ENCODE measurements around the gene DLST.

The DLST gene

DNA sequence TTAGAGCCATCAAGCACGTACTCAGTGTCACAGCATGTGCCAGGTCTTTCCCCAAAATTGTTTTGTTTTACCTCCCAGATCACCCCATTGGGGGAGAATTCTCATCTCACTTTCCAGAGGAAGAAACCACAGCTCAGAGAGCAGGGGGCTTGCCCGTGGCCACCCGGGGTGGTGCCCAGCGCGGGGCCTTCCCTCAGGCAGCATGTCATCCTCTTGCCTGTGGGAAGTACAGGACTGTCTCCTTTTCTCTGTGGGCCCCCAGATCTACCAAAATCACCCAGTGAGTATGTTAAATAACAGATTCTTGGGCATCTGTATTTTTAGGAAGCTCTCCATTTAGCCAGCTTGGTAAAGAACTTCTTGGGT lies 35.4 kb downstream of the DLST start:
- H3K27me3 ChIP-seq (ENCODE audit: insufficient read depth, low read length): no peaks in the 10 kb centered on the region; the same call in 1 of the 2 replicates
- no peaks in the 10 kb centered on the region for H3K36me3 ChIP-seq (ENCODE audit: insufficient read depth, low read length)
- H3K4me1 ChIP-seq (ENCODE audit: control insufficient read depth, insufficient read depth, low read length, unreplicated experiment): peaks cover 3% of the 10 kb centered on the region
- H3K4me3 ChIP-seq (ENCODE audit: low read depth, low read length): no peak overlapping the region
- no peak overlapping the region for H2AFZ ChIP-seq (ENCODE audit: low read length, unreplicated experiment)
- no peaks in the 10 kb centered on the region for H3K79me2 ChIP-seq (ENCODE audit: control insufficient read depth, insufficient read depth, low read length, unreplicated experiment)
- H3K27ac ChIP-seq (ENCODE audit: low read depth, low read length): no peak overlapping the region

DNA sequence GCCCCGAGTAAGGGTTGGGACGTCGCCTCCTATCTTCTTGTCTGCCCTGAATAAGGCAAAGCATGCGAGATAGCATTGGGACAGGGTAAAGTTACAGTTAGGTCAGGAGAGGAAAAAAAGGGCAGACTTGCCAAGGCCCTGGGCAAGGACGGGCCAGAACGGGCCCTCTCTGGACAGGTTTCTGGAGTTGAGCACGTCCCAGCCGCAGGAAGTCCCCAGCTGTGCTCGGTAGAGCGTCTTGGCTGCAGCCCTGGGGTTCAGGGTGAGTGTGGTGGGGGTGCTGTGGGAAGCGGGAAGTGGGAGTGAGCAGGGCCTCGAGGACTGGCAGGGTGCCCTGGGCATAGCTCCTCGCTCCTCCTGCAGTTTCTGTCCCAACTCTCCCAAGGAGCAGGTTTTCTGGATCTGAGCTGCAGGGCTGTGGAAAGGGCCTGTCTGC lies 35.9 kb downstream of the DLST start:
- Histone ChIP-seq H3K27me3 (ENCODE audit: insufficient read depth, low read length) (no peaks in the 10 kb centered on the region; the same call in 1 of the 2 replicates), H3K79me2 (ENCODE audit: control insufficient read depth, insufficient read depth, low read length, unreplicated experiment) (no peaks in the 10 kb centered on the region), H3K4me1 (ENCODE audit: control insufficient read depth, insufficient read depth, low read length, unreplicated experiment) (peaks cover 3% of the 10 kb centered on the region), H3K27ac (ENCODE audit: low read depth, low read length) (no peak overlapping the region), H3K36me3 (ENCODE audit: insufficient read depth, low read length) (no peaks in the 10 kb centered on the region), H3K4me3 (ENCODE audit: low read depth, low read length) (no peak overlapping the region), H2AFZ (ENCODE audit: low read length, unreplicated experiment) (no peak overlapping the region)

- no peaks in the 10 kb centered on the region for H3K79me2 ChIP-seq (ENCODE audit: control insufficient read depth, insufficient read depth, low read length, unreplicated experiment)
- H3K4me3 ChIP-seq (ENCODE audit: low read depth, low read length): no peak overlapping the region
- H3K36me3 ChIP-seq (ENCODE audit: insufficient read depth, low read length): no peaks in the 10 kb centered on the region
- H3K27me3 ChIP-seq (ENCODE audit: insufficient read depth, low read length): no peaks in the 10 kb centered on the region; the same call in 1 of the 2 replicates
- no peak overlapping the region for H2AFZ ChIP-seq (ENCODE audit: low read length, unreplicated experiment)
- H3K4me1 ChIP-seq (ENCODE audit: control insufficient read depth, insufficient read depth, low read length, unreplicated experiment): peaks cover 3% of the 10 kb centered on the region
- H3K27ac ChIP-seq (ENCODE audit: low read depth, low read length): no peak overlapping the region
Measured at GRCh38 chr14:74918380-74918779, 36.7 kb downstream of the DLST start.

- Histone ChIP-seq H3K4me3 (ENCODE audit: low read depth, low read length) (no peak overlapping the region), H3K79me2 (ENCODE audit: control insufficient read depth, insufficient read depth, low read length, unreplicated experiment) (no peaks in the 10 kb centered on the region), H3K36me3 (ENCODE audit: insufficient read depth, low read length) (no peaks in the 10 kb centered on the region), H3K27me3 (ENCODE audit: insufficient read depth, low read length) (no peaks in the 10 kb centered on the region; the same call in 1 of the 2 replicates), H3K27ac (ENCODE audit: low read depth, low read length) (no peak overlapping the region), H3K4me1 (ENCODE audit: control insufficient read depth, insufficient read depth, low read length, unreplicated experiment) (no peaks in the 10 kb centered on the region), H2AFZ (ENCODE audit: low read length, unreplicated experiment) (no peak overlapping the region)
Measured at GRCh38 chr14:74919421-74920165, 37.9 kb downstream of the DLST start.

- H3K79me2 ChIP-seq (ENCODE audit: control insufficient read depth, insufficient read depth, low read length, unreplicated experiment): no peaks in the 10 kb centered on the region
- no peaks in the 10 kb centered on the region for H3K4me1 ChIP-seq (ENCODE audit: control insufficient read depth, insufficient read depth, low read length, unreplicated experiment)
- no peak overlapping the region for H2AFZ ChIP-seq (ENCODE audit: low read length, unreplicated experiment)
- no peaks in the 10 kb centered on the region; the same call in 1 of the 2 replicates for H3K27me3 ChIP-seq (ENCODE audit: insufficient read depth, low read length)
- no peak overlapping the region for H3K27ac ChIP-seq (ENCODE audit: low read depth, low read length)
- no peaks in the 10 kb centered on the region for H3K36me3 ChIP-seq (ENCODE audit: insufficient read depth, low read length)
- H3K4me3 ChIP-seq (ENCODE audit: low read depth, low read length): no peak overlapping the region
Measured at GRCh38 chr14:74920281-74920680, 38.6 kb downstream of the DLST start.

- Histone ChIP-seq H2AFZ (ENCODE audit: low read length, unreplicated experiment) (no peak overlapping the region), H3K36me3 (ENCODE audit: insufficient read depth, low read length) (no peaks in the 10 kb centered on the region), H3K79me2 (ENCODE audit: control insufficient read depth, insufficient read depth, low read length, unreplicated experiment) (no peaks in the 10 kb centered on the region), H3K4me1 (ENCODE audit: control insufficient read depth, insufficient read depth, low read length, unreplicated experiment) (no peaks in the 10 kb centered on the region), H3K27ac (ENCODE audit: low read depth, low read length) (no peak overlapping the region), H3K4me3 (ENCODE audit: low read depth, low read length) (no peak overlapping the region), H3K27me3 (ENCODE audit: insufficient read depth, low read length) (no peaks in the 10 kb centered on the region; the same call in 1 of the 2 replicates)
Measured at GRCh38 chr14:74921053-74921620, 39.4 kb downstream of the DLST start.

DNA sequence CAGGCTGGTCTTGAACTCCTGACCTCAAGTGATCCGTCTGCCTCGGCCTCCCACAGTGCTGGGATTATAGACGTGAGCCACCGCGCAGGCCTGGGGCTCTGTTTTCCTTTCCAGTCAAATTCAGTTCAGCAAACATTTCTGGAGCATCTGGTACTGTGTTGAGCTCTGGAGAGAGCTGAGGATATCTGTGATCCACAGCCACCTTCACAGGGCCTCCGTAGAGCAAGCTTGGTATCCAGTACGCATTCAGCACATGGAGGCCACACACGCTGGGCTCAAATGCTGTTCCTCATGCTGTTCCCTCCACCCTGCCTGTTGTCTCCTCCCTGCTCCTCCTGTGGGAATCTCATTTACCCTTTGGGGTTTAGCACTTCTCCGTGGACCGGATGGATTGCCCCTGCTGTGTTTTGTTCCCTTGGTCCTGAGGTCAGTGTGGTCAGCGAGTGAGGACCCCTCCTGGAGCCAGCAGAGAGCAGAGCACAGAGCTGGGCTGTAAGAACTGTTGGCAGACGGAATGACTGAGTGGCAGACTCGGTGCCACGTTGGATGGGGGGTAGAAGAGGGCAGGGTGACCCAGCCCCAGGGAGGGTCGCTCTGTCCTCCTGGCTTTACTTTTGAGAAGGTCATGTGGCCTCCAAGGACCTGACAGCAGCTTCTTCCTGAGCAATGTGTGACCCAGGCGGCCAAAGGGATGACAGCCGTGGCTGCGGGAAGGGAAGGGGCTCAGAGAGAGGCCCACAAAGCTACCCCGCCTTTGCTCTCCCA lies 40.5 kb downstream of the DLST start:
- no peak overlapping the region for H2AFZ ChIP-seq (ENCODE audit: low read length, unreplicated experiment)
- H3K4me3 ChIP-seq (ENCODE audit: low read depth, low read length): peak overlapping the region; percentile 77; the same call in 1 of the 2 replicates

GRCh38 chr14:74922752-74923401 lies 41.2 kb downstream of the DLST start, which contains the start of gene RPS6KL1:
RPS6KL1 (minus strand) TSS chr14:74923260; CDS start chr14:74921541, 1,719 bp downstream.
- Histone ChIP-seq H3K4me1 (ENCODE audit: control insufficient read depth, insufficient read depth, low read length, unreplicated experiment) (no peaks in the 10 kb centered on the region), H3K36me3 (ENCODE audit: insufficient read depth, low read length) (no peaks in the 10 kb centered on the region), H3K27me3 (ENCODE audit: insufficient read depth, low read length) (no peaks in the 10 kb centered on the region; the same call in 1 of the 2 replicates), H3K27ac (ENCODE audit: low read depth, low read length) (no peak within 1 kb of the TSS), H2AFZ (ENCODE audit: low read length, unreplicated experiment) (no peak within 1 kb of the TSS), H3K4me3 (ENCODE audit: low read depth, low read length) (peak within 1 kb of the TSS; percentile 77), H3K79me2 (ENCODE audit: control insufficient read depth, insufficient read depth, low read length, unreplicated experiment) (no peaks in the 10 kb centered on the region)

More for the DNA sequence above, 40.5 kb downstream of the DLST start:
- Histone ChIP-seq H3K36me3 (ENCODE audit: insufficient read depth, low read length) (no peaks in the 10 kb centered on the region), H3K27me3 (ENCODE audit: insufficient read depth, low read length) (no peaks in the 10 kb centered on the region; the same call in 1 of the 2 replicates), H3K79me2 (ENCODE audit: control insufficient read depth, insufficient read depth, low read length, unreplicated experiment) (no peaks in the 10 kb centered on the region), H3K4me1 (ENCODE audit: control insufficient read depth, insufficient read depth, low read length, unreplicated experiment) (no peaks in the 10 kb centered on the region), H3K27ac (ENCODE audit: low read depth, low read length) (no peak overlapping the region)

- Histone ChIP-seq H3K79me2 (ENCODE audit: control insufficient read depth, insufficient read depth, low read length, unreplicated experiment) (no peaks in the 10 kb centered on the region), H3K36me3 (ENCODE audit: insufficient read depth, low read length) (no peaks in the 10 kb centered on the region), H2AFZ (ENCODE audit: low read length, unreplicated experiment) (no peak overlapping the region), H3K27ac (ENCODE audit: low read depth, low read length) (no peak overlapping the region), H3K4me1 (ENCODE audit: control insufficient read depth, insufficient read depth, low read length, unreplicated experiment) (no peaks in the 10 kb centered on the region), H3K4me3 (ENCODE audit: low read depth, low read length) (no peak overlapping the region), H3K27me3 (ENCODE audit: insufficient read depth, low read length) (no peaks in the 10 kb centered on the region; the same call in 1 of the 2 replicates)
Measured at GRCh38 chr14:74924061-74924460, 42.3 kb downstream of the DLST start.

- H2AFZ ChIP-seq (ENCODE audit: low read length, unreplicated experiment): no peak overlapping the region
- H3K79me2 ChIP-seq (ENCODE audit: control insufficient read depth, insufficient read depth, low read length, unreplicated experiment): no peaks in the 10 kb centered on the region
- no peak overlapping the region for H3K27ac ChIP-seq (ENCODE audit: low read depth, low read length)
- no peaks in the 10 kb centered on the region for H3K36me3 ChIP-seq (ENCODE audit: insufficient read depth, low read length)
- no peaks in the 10 kb centered on the region; the same call in 1 of the 2 replicates for H3K27me3 ChIP-seq (ENCODE audit: insufficient read depth, low read length)
- H3K4me3 ChIP-seq (ENCODE audit: low read depth, low read length): no peak overlapping the region
- H3K4me1 ChIP-seq (ENCODE audit: control insufficient read depth, insufficient read depth, low read length, unreplicated experiment): peaks cover 1% of the 10 kb centered on the region
Measured at GRCh38 chr14:74927225-74927624, 45.5 kb downstream of the DLST start.
